HG03558 (cell line): Measurements from ENCODE around the gene RELN.
"Not testable (repeated sequence)": the region's sequence is repeated elsewhere in the genome, so short reads cannot be mapped to it uniquely, and the experiment has no call there.

Source experiments
- ATAC-seq: cut with Tn5 transposase; IDR thresholded peaks from one replicate; pipeline ENCODE4 v1.9.1; 2021; ENCODE audit warnings: moderate number of reproducible peaks; ENCODE audit not compliant: unreplicated experiment; ENCODE audit errors: extremely low read depth

The RELN gene

GRCh38 chr7:103797647-103798307 lies 191.7 kb downstream of the RELN start:
- ATAC-seq, result no peak

- no peak for ATAC-seq
Measured at GRCh38 chr7:103796327-103796962, 193.0 kb downstream of the RELN start.

GRCh38 chr7:103795787-103796186 lies 193.7 kb downstream of the RELN start:
- ATAC-seq, result no peak

- no peak for ATAC-seq
Measured at GRCh38 chr7:103795107-103795506, 194.4 kb downstream of the RELN start.

- ATAC-seq, result no peak
Measured at GRCh38 chr7:103794424-103794823, 195.0 kb downstream of the RELN start.

GRCh38 chr7:103793614-103794013 lies 195.8 kb downstream of the RELN start:
- ATAC-seq, result no peak

GRCh38 chr7:103791894-103792293 lies 197.6 kb downstream of the RELN start:
- no peak for ATAC-seq

GRCh38 chr7:103787041-103787440 lies 202.4 kb downstream of the RELN start:
- ATAC-seq, result not testable (repeated sequence)

- ATAC-seq, result no peak
Measured at GRCh38 chr7:103784646-103785286, 204.7 kb downstream of the RELN start.

- no peak for ATAC-seq
Measured at GRCh38 chr7:103781409-103781808, 208.0 kb downstream of the RELN start.

- ATAC-seq, result not testable (repeated sequence)
Measured at GRCh38 chr7:103780561-103780960, 208.9 kb downstream of the RELN start.

- no peak for ATAC-seq
Measured at GRCh38 chr7:103777440-103777839, 212.0 kb downstream of the RELN start.

- no peak for ATAC-seq
Measured at GRCh38 chr7:103773726-103774125, 215.7 kb downstream of the RELN start.

GRCh38 chr7:103772171-103772773 lies 217.2 kb downstream of the RELN start:
- ATAC-seq, result no peak

- ATAC-seq, result no peak
Measured at GRCh38 chr7:103771294-103771693, 218.2 kb downstream of the RELN start.

GRCh38 chr7:103766660-103767059 lies 222.8 kb downstream of the RELN start:
- ATAC-seq, result no peak

- ATAC-seq, result no peak
Measured at GRCh38 chr7:103765901-103766300, 223.6 kb downstream of the RELN start.

- no peak for ATAC-seq
Measured at GRCh38 chr7:103764901-103765300, 224.6 kb downstream of the RELN start.

GRCh38 chr7:103762877-103763276 lies 226.6 kb downstream of the RELN start:
- no peak for ATAC-seq

GRCh38 chr7:103762065-103762760 lies 227.2 kb downstream of the RELN start:
- ATAC-seq, result no peak

GRCh38 chr7:103752995-103753394 lies 236.5 kb downstream of the RELN start:
- no peak for ATAC-seq
